Measurements from ENCODE around the gene PIK3R3. TPM values are rescaled to one million over a fixed set of nuclear protein-coding genes. Genes with fewer than 3 reads are reported as not detected.

The PIK3R3 gene
- total and polyA plus RNA-seq, 9 of the 15 experiments (the other 6 are each of a cell fraction or from before 2014, with no cell fraction given): 1.4 to 7.7 (median 4.6) TPM

DNA sequence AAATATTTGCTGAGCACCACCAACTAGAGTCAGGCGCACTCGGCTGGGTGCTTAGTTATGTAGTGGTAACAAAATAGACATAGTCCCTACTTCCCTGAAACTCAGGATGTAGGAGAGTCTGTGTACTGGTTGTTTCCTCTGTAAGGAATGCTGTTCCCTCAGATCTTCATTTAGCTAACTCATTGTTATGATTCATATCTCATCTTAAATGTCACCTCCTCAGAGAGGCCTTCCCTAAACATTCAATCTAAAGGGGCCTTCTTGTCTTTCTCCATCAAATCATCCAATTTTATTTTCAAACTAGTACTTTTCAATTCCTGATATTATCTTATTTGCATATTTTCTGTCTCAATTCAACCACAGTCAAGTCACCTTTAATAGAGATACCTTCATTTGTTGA is 132.9 kb downstream of the PIK3R3 start:
- DNase-seq (ENCODE audit: extremely low read depth in 1 of 4, low spot score in 3 of 4): no peak
- Histone ChIP-seq H2AFZ (ENCODE audit: low read depth, low read length) (no peak overlapping the region), H3K9me1 (ENCODE audit: control insufficient read depth, insufficient read depth, low read length) (no peaks in the 10 kb centered on the region), H3K4me2 (ENCODE audit: insufficient read depth, low read length) (peak overlapping the region; percentile 4; the same call in 1 of the 2 replicates), H3K27ac (ENCODE audit: extremely low read depth, low read depth, low read length) (no peak overlapping the region; the same call in 2 of the 3 replicates), H3K79me2 (ENCODE audit: control insufficient read depth, insufficient read depth, low read length) (no peaks in the 10 kb centered on the region), H3K4me3 (no peak overlapping the region), H3K9ac (ENCODE audit: insufficient read depth in 1 of 2, low read depth in 2 of 2, low read length in 2 of 2) (no peak overlapping the region), H3K9me3 (replicated peaks; ENCODE audit: control insufficient read depth, insufficient read depth, low read depth, low read length) (no peaks in the 10 kb centered on the region), H3K36me3 (ENCODE audit: control insufficient read depth, insufficient read depth, low read length) (peaks cover 4% of the 10 kb centered on the region; the same call in 2 of the 3 replicates), H4K20me1 (replicated peaks; ENCODE audit: control insufficient read depth, insufficient read depth, low read length) (no peaks in the 10 kb centered on the region), H3K27me3 (ENCODE audit: control insufficient read depth in 2 of 2, insufficient read depth in 2 of 2, low read length in 2 of 2) (no peaks in the 10 kb centered on the region), H3K4me1 (replicated peaks in 1 of 2; ENCODE audit: control insufficient read depth in 2 of 2, insufficient read depth in 2 of 2, low read length in 2 of 2) (peaks cover 0 to 8% of the 10 kb centered on the region in 2 experiments; a peak in 3 of 5 replicates)
- in situ Hi-C loops (cut with MboI): no loop called here
- CTCF ChIA-PET (ENCODE audit: low intra/inter-chr PET ratio): no interaction called here
- 75% methylated on average over 2 of the region's 2 CpGs for WGBS (ENCODE audit: insufficient coverage, low coverage, missing lambda C conversion rate)
- peak; percentile 67 for ATAC-seq
- POLR2A ChIA-PET: interaction anchor here (0.8 to 2.2 kb wide), 6 partner anchors 9 to 313 kb away, joined by 3 to 6 read pairs (median 4); partner anchors contain the start of genes GPBP1L1 and TMEM69
- intact Hi-C loops (cut with micrococcal nuclease): no loop called here
- BruUV-seq (replicated peaks): no TSS peak
- FAIRE-seq: no peak
- TF ChIP-seq JUND (IDR thresholded peaks at IDR 0.05; ENCODE audit: borderline replicate concordance, low read depth, low read length): 0 out of 2 replicates have a peak, but pooled peaks have one; percentile 37
- TF ChIP-seq JUND (tag; IDR thresholded peaks at IDR 0.05; ENCODE audit: borderline replicate concordance, low read depth, low read length): peak; percentile 80; the same call in 2 of the 3 replicates
- TF ChIP-seq PTRF (tag; IDR thresholded peaks at IDR 0.05): no peak
- TF ChIP-seq, protein P1, sequence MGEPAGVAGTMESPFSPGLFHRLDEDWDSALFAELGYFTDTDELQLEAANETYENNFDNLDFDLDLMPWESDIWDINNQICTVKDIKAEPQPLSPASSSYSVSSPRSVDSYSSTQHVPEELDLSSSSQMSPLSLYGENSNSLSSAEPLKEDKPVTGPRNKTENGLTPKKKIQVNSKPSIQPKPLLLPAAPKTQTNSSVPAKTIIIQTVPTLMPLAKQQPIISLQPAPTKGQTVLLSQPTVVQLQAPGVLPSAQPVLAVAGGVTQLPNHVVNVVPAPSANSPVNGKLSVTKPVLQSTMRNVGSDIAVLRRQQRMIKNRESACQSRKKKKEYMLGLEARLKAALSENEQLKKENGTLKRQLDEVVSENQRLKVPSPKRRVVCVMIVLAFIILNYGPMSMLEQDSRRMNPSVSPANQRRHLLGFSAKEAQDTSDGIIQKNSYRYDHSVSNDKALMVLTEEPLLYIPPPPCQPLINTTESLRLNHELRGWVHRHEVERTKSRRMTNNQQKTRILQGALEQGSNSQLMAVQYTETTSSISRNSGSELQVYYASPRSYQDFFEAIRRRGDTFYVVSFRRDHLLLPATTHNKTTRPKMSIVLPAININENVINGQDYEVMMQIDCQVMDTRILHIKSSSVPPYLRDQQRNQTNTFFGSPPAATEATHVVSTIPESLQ (CRISPR knock-in tag; IDR thresholded peaks at IDR 0.05): no peak
- TF ChIP-seq EP400 (IDR thresholded peaks at IDR 0.05): no peak
- TF ChIP-seq MAFG (tag; conservative IDR thresholded peaks at IDR 0.05): peak; percentile 75
- TF ChIP-seq, protein P2, sequence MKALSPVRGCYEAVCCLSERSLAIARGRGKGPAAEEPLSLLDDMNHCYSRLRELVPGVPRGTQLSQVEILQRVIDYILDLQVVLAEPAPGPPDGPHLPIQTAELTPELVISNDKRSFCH (CRISPR knock-in tag; IDR thresholded peaks at IDR 0.05): no peak
- TF ChIP-seq, protein P2 (tag; IDR thresholded peaks at IDR 0.05): peak; percentile 32; the same call in 1 of the 2 replicates
- TF ChIP-seq NFE2 (IDR thresholded peaks at IDR 0.05; ENCODE audit: low read depth): peak; percentile 85
- TF ChIP-seq, protein P3, sequence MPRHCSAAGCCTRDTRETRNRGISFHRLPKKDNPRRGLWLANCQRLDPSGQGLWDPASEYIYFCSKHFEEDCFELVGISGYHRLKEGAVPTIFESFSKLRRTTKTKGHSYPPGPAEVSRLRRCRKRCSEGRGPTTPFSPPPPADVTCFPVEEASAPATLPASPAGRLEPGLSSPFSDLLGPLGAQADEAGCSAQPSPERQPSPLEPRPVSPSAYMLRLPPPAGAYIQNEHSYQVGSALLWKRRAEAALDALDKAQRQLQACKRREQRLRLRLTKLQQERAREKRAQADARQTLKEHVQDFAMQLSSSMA (CRISPR knock-in tag; IDR thresholded peaks at IDR 0.05): no peak
- TF ChIP-seq NFYB (IDR thresholded peaks at IDR 0.05; ENCODE audit: extremely low read depth, insufficient read length): no peak
- TF ChIP-seq MAFK (IDR thresholded peaks at IDR 0.05; ENCODE audit: low read length): peak; percentile 24; the same call in 1 of the 2 replicates
- TF ChIP-seq, protein P4, sequence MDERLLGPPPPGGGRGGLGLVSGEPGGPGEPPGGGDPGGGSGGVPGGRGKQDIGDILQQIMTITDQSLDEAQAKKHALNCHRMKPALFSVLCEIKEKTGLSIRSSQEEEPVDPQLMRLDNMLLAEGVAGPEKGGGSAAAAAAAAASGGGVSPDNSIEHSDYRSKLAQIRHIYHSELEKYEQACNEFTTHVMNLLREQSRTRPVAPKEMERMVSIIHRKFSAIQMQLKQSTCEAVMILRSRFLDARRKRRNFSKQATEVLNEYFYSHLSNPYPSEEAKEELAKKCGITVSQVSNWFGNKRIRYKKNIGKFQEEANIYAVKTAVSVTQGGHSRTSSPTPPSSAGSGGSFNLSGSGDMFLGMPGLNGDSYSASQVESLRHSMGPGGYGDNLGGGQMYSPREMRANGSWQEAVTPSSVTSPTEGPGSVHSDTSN (CRISPR knock-in tag; IDR thresholded peaks at IDR 0.05; ENCODE audit: low read depth): no peak
- TF ChIP-seq, protein P4 (tag; conservative IDR thresholded peaks at IDR 0.05; ENCODE audit: low read depth): peak; percentile 51
- TF ChIP-seq, protein P5, sequence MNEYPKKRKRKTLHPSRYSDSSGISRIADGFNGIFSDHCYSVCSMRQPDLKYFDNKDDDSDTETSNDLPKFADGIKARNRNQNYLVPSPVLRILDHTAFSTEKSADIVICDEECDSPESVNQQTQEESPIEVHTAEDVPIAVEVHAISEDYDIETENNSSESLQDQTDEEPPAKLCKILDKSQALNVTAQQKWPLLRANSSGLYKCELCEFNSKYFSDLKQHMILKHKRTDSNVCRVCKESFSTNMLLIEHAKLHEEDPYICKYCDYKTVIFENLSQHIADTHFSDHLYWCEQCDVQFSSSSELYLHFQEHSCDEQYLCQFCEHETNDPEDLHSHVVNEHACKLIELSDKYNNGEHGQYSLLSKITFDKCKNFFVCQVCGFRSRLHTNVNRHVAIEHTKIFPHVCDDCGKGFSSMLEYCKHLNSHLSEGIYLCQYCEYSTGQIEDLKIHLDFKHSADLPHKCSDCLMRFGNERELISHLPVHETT (CRISPR knock-in tag; conservative IDR thresholded peaks at IDR 0.05 in 1 of 2, IDR thresholded peaks at IDR 0.05 in 1 of 2): no peak

Data from K562 (cell line).